GM12891 (cell line): ENCODE results near the gene FBXO8.

Experiments
- POLR2A ChIP-seq: IDR thresholded peaks from 2 replicates; pipeline ENCODE4 v1.6.1; 2011; ENCODE audit warnings: low read depth, low read length, control low read depth
- TAF1 ChIP-seq: IDR thresholded peaks from 2 replicates; pipeline ENCODE4 v1.6.1; 2011; ENCODE audit warnings: low read depth, low read length, control low read depth

DNA sequence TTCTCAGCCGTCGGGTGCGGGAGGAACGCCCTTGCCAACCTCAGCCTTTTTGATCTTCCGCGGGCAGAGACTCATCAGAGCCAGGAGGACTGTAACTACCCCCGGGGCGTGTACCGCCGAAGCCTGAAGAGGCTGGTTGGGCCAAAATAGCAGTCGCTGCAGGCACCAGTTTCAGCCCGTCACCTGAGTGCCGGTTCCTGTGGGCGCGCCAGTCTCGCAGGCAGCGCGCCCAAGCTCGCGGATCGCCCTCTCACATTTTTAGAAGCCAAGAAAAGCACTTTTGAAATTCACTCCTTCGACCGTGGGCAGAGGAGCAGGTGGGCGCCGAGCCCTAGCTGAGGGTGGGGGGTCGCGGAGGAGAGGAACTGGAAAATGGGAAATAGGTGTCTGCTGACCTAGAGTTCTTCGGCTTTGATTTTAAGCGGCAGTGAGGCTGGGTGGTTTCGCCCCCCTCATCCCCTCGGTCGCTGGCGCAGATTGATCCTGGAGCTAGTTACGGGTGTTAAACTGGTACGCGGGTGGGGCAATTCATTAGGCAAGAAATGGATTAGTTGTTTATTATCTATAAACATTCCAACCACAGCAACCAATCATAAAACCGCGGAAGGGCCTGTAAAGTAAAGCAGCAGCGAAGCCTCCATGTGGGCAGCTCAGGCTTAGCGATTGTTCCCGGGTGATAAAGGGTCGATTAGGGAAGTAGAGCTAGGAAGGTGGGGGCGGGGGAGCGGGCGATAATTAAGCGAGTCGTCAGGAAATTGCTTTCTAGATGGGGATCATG lies 69.2 kb downstream of the FBXO8 start:
- TF ChIP-seq POLR2A (no peak), TAF1 (no peak)
